H1 (cell line): ENCODE measurements around the gene AIPL1.

Experiments
- BCL11A ChIP-seq, 2 experiments: IDR thresholded peaks; one replicate each; pipeline ENCODE4 v1.6.1; 2011; ENCODE audit warnings: low read depth in 2 of 2, low read length in 2 of 2, mild to moderate bottlenecking in 2 of 2
- BRCA1 ChIP-seq: IDR thresholded peaks from 2 replicates; pipeline ENCODE4 v1.6.1; 2012; ENCODE audit warnings: low read depth, low read length, improper control_type of control experiment
- CREB1 ChIP-seq: IDR thresholded peaks from 2 replicates; pipeline ENCODE4 v1.6.1; 2012; ENCODE audit warnings: inconsistent platforms
- CTCF ChIP-seq, 3 experiments: IDR thresholded peaks; 1 replicate in 2 of 3; 2 replicates in 1 of 3; pipeline versions ENCODE4 v1.5.1 to v1.6.1; 2011; ENCODE audit warnings: low read length in 3 of 3, mild to moderate bottlenecking in 3 of 3, inconsistent platforms in 2 of 3, low read depth in 1 of 3, moderate library complexity in 1 of 3; ENCODE audit not compliant: insufficient read depth in 1 of 3; ENCODE audit errors: control extremely low read depth in 1 of 3
- EP300 ChIP-seq, 2 experiments: IDR thresholded peaks; 1 replicate in 1 of 2; 2 replicates in 1 of 2; pipeline ENCODE4 v1.6.1; 2011 to 2012; ENCODE audit warnings: low read depth in 2 of 2, low read length in 2 of 2, mild to moderate bottlenecking in 2 of 2, borderline replicate concordance in 1 of 2, inconsistent platforms in 1 of 2, moderate library complexity in 1 of 2
- EZH2 ChIP-seq: fragments of 200-600 bp; sonication (generic); IDR thresholded peaks from 2 replicates; pipeline ENCODE4 v1.7.1; 2012; ENCODE audit warnings: low read depth, mild to moderate bottlenecking, moderate library complexity, low read length, inconsistent platforms; ENCODE audit not compliant: severe bottlenecking
- KDM1A ChIP-seq: fragments of 200-600, 300-600 bp; sonication (generic); IDR thresholded peaks from 2 replicates; pipeline ENCODE4 v1.7.1; 2016; ENCODE audit warnings: mild to moderate bottlenecking, low read length, borderline replicate concordance
- POLR2AphosphoS5 ChIP-seq: IDR thresholded peaks from 2 replicates; pipeline ENCODE4 v1.6.1; 2011; ENCODE audit warnings: low read depth, low read length
- SP2 ChIP-seq: IDR thresholded peaks from 2 replicates; pipeline ENCODE4 v1.6.1; 2012; ENCODE audit warnings: mild to moderate bottlenecking, low read length, inconsistent platforms
- SRF ChIP-seq: IDR thresholded peaks from 2 replicates; pipeline ENCODE4 v1.6.1; 2011; ENCODE audit warnings: mild to moderate bottlenecking, low read depth, low read length, moderate library complexity
- TBP ChIP-seq: IDR thresholded peaks from 2 replicates; pipeline ENCODE4 v1.6.1; 2011; ENCODE audit warnings: low read depth, low read length, improper control_type of control experiment
- TCF12 ChIP-seq: IDR thresholded peaks from 2 replicates; pipeline ENCODE4 v1.6.1; 2011; ENCODE audit warnings: low read depth, mild to moderate bottlenecking, low read length

GRCh38 chr17:6423931-6424330 is 11.0 kb downstream of the AIPL1 start:
- TF ChIP-seq TBP (no peak), CTCF (IDR thresholded peaks at IDR 0.05; ENCODE audit: control extremely low read depth in 1 of 3, insufficient read depth in 1 of 3, low read depth in 1 of 3, low read length in 3 of 3) (no peak), TCF12 (no peak), CREB1 (no peak), SP2 (no peak), KDM1A (no peak), SRF (no peak), BRCA1 (no peak), POLR2AphosphoS5 (no peak), BCL11A (IDR thresholded peaks at IDR 0.05; ENCODE audit: low read depth in 2 of 2, low read length in 2 of 2) (no peak), EP300 (IDR thresholded peaks at IDR 0.05; ENCODE audit: borderline replicate concordance in 1 of 2, low read depth in 2 of 2, low read length in 2 of 2) (no peak), EZH2 (no peak)
